Stomach smooth muscle (tissue), 2 donors: ENCODE measurements around the gene RPH3AL.

Experiments
- H3K27ac ChIP-seq: one replicate; pipeline ENCODE4 v1.7.0; 2013; ENCODE audit warnings: mild to moderate bottlenecking, low read length, inconsistent platforms
- H3K27me3 ChIP-seq, 2 donors: one replicate each; pipeline ENCODE4 v1.7.0; 2013; ENCODE audit warnings: low read length in 2 of 2; ENCODE audit not compliant: insufficient read depth in 2 of 2, control insufficient read depth in 1 of 2
- H3K36me3 ChIP-seq, 2 donors: one replicate each; pipeline ENCODE4 v1.7.0; 2013; ENCODE audit warnings: low read length in 2 of 2; ENCODE audit not compliant: control insufficient read depth in 2 of 2, insufficient read depth in 2 of 2
- H3K4me1 ChIP-seq: one replicate; pipeline ENCODE4 v1.7.0; 2013; ENCODE audit warnings: low read length; ENCODE audit not compliant: control insufficient read depth, insufficient read depth
- H3K4me3 ChIP-seq, 2 donors: one replicate each; pipeline ENCODE4 v1.7.0; 2013; ENCODE audit warnings: low read length in 2 of 2
- H3K9ac ChIP-seq, 2 donors: one replicate each; pipeline ENCODE4 v1.7.0; 2013; ENCODE audit warnings: low read length in 2 of 2, mild to moderate bottlenecking in 1 of 2
- H3K9me3 ChIP-seq, 2 donors: one replicate each; pipeline ENCODE4 v1.7.0; 2013; ENCODE audit warnings: low read length in 2 of 2; ENCODE audit not compliant: control insufficient read depth in 2 of 2
- donor health status: healthy.
- donor health status: Pancreatic carcinoma.

RPH3AL gene

DNA sequence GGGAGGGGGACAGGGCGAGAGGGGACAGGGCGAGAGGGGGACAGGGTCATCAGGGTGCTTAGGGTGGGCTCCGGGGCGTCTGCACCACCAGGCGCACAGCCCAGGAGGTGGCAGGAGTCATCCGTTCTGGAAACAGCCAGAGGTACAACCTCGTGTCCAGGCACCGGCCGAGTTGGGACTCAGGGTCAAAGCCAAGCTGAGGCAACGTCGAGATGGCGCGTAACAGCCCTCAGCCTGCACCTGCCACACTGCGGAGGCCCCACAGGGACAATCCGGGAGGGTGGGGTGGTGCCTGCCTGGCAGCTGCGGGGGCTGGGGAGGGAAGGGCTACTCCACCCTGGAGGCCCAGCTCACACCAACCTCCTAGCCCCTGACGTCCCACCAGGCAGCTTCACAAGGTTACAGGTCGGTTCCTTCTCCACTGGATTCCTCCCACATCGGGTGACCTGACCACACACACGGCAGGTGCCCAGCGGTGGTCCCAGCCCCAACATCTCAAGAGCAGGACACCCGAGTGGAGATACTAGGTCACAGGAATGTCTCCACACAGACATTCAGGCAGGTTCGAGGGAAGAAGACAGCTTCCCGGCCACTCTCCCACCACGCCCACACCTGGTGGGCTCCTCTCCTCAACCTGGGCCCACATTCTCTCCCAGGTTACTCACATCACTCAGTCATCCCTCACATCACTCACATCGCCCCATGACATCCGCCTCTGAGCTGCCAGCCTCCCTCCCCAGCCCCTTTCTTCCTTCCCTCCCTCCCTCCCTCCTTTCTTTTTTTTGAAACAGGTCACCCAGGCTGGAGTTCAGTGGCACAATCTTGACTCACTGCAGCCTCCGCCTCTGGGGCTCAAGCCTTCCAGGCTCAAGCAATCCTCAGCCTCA is 47.3 kb downstream of the RPH3AL start:
- H3K9ac ChIP-seq: peak overlapping the region in 1 of 2 donors; percentile 22
- H3K4me1 ChIP-seq: peaks cover 20% of the 10 kb centered on the region
- peaks cover 0 to 12% of the 10 kb centered on the region in 2 donors for H3K27me3 ChIP-seq
- H3K27ac ChIP-seq: no peak overlapping the region
- no peak overlapping the region for H3K4me3 ChIP-seq
- no peaks in the 10 kb centered on the region for H3K36me3 ChIP-seq
- no peaks in the 10 kb centered on the region for H3K9me3 ChIP-seq

DNA sequence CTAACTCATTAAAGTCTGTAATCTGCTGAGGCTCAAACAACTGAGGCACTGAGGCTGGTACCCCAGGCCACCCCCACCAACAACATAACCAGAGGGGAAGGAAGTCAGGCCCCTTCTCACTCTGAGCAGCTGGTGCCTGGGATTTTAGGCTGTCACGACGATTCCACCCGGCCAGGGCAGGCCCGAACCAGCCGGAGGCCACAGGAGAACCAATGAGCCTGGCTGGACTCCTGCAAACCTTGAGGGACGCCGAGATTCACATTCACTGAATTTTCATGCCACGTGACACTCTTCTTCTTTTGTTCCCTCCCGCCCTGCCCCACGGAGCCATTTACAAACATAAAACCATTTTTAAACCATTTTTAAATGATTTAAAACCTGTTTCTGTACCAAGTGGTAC is 48.1 kb downstream of the RPH3AL start:
- no peak overlapping the region for H3K27ac ChIP-seq
- H3K4me3 ChIP-seq: no peak overlapping the region
- no peaks in the 10 kb centered on the region for H3K9me3 ChIP-seq
- no peaks in the 10 kb centered on the region for H3K36me3 ChIP-seq
- peaks cover 0 to 12% of the 10 kb centered on the region in 2 donors for H3K27me3 ChIP-seq
- peaks cover 23% of the 10 kb centered on the region for H3K4me1 ChIP-seq
- H3K9ac ChIP-seq: no peak overlapping the region

DNA sequence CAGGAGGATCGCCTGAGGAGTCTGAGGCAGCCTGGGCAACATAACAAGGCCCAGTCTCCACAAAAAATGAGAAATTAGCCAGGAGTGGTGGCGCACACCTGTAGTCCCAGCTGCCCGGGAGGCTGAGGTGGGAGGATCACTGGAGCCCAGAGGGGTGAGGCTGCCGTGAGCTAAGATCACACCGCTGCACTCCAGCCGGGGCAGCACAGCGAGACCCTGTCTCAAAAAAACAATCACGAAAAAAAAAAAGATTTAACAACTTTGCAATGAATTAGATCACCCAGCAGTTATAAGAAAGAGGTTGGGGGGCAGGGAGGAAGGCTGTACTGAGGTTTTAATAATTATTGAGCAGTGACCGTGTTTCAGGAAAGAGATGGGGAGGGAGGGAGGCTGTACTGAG is 49.4 kb downstream of the RPH3AL start:
- no peaks in the 10 kb centered on the region for H3K36me3 ChIP-seq
- H3K4me1 ChIP-seq: peaks cover 22% of the 10 kb centered on the region
- no peak overlapping the region for H3K27ac ChIP-seq
- peaks cover 0 to 12% of the 10 kb centered on the region in 2 donors for H3K27me3 ChIP-seq
- H3K9me3 ChIP-seq: no peaks in the 10 kb centered on the region
- no peak overlapping the region for H3K4me3 ChIP-seq
- no peak overlapping the region for H3K9ac ChIP-seq

DNA sequence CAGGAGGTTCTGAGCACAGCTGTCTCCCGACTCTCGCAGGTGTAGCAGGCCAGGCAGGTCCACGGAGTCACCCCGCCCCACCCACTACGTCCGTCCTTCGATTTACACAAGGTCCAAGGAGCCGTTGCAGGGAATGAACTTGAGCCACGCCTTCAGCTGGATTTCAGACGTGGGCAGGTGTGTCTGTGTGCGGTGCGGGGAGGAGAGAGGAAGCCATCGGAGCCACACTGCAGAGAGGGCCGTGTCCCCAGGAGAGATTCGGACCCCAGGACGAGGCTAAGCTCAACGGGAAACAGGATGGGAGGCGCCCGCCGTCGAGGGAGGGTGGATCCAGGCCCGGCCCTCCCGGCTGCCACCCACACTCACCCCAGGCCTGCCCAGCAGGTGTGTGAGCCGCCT is 50.3 kb downstream of the RPH3AL start:
- Histone ChIP-seq H3K27ac (no peak overlapping the region), H3K36me3 (no peaks in the 10 kb centered on the region), H3K9me3 (no peaks in the 10 kb centered on the region), H3K4me1 (peaks cover 15% of the 10 kb centered on the region), H3K9ac (no peak overlapping the region), H3K27me3 (peaks cover 0 to 12% of the 10 kb centered on the region in 2 donors), H3K4me3 (no peak overlapping the region)

DNA sequence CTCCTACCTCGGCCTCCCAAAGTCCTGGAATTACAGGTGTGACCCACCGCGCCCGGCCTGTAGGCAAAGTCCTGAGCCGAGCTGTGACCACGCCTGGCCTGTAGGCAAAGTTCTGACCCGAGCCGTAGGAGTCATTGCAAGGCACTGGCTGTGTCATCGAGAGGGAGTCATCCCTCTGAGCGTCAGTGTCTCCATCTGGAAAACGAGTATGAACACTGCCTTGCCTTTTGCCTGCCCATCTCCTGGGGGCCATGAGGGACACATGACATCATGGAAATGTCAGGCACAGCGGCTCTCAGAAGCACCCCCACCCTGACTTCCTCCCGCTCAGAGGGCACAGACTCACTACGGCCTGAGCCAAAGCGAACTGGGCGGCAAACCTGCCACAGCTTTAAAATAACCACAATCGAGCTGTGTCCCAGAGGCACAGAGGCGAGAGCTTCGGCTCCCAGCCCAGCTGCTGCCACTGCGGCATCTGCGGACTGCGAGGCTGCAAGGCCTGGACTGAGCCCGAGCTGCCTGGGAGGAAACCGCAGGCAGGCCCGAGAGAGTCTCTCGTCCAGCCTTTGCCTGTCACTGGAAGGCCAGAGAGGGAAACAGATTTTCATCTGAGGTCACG is 50.8 kb downstream of the RPH3AL start:
- Histone ChIP-seq H3K9ac (no peak overlapping the region), H3K9me3 (no peaks in the 10 kb centered on the region), H3K36me3 (no peaks in the 10 kb centered on the region), H3K27ac (no peak overlapping the region), H3K4me1 (peaks cover 11% of the 10 kb centered on the region), H3K4me3 (no peak overlapping the region), H3K27me3 (peaks cover 0 to 12% of the 10 kb centered on the region in 2 donors)

DNA sequence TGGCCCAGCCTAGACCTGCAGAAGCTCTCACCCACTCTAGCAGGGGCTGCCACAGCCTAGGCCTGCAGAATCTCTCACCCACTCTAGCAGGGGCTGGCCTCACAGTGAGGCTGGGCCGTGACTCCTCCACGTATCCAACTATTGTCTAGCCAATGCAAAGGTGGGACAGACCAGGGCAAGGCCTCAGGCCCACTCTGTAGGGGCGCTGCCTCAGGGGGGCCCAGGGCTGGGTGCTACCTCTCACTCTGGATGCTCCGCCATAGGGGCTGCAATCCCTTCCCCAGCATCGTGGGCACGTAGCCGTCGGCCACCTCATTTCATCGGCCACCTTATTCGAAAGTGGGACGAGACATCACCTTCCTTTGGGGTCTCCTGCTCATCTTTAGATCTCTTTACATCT is 51.7 kb downstream of the RPH3AL start:
- H3K36me3 ChIP-seq: no peaks in the 10 kb centered on the region
- H3K27me3 ChIP-seq: peaks cover 0 to 6% of the 10 kb centered on the region in 2 donors
- H3K4me3 ChIP-seq: no peak overlapping the region
- H3K9ac ChIP-seq: no peak overlapping the region
- H3K27ac ChIP-seq: peak overlapping the region; percentile 37
- peaks cover 10% of the 10 kb centered on the region for H3K4me1 ChIP-seq
- no peaks in the 10 kb centered on the region for H3K9me3 ChIP-seq

DNA sequence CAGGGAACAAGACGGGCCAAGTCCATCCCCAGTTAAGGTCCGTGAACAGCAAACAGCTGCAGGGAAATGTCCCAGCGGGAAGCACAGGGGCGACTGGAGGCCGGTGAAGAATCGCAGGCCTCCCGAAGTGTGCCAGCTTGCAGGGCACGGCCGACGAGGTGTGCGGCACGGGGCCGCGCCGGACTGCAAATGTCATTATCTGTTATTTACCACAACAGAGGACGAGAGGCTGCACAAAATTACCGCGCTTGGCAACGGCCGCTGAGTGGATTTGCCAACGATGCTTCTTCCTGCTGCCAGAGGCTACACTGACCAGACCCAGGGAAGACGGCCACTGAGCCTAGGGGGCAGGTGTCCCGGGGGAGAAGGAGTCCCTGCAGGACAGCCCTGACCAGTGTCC is 53.1 kb downstream of the RPH3AL start:
- peaks cover 10% of the 10 kb centered on the region for H3K4me1 ChIP-seq
- no peak overlapping the region for H3K27ac ChIP-seq
- no peaks in the 10 kb centered on the region for H3K27me3 ChIP-seq
- no peaks in the 10 kb centered on the region for H3K9me3 ChIP-seq
- H3K9ac ChIP-seq: no peak overlapping the region
- no peaks in the 10 kb centered on the region for H3K36me3 ChIP-seq
- no peak overlapping the region for H3K4me3 ChIP-seq

DNA sequence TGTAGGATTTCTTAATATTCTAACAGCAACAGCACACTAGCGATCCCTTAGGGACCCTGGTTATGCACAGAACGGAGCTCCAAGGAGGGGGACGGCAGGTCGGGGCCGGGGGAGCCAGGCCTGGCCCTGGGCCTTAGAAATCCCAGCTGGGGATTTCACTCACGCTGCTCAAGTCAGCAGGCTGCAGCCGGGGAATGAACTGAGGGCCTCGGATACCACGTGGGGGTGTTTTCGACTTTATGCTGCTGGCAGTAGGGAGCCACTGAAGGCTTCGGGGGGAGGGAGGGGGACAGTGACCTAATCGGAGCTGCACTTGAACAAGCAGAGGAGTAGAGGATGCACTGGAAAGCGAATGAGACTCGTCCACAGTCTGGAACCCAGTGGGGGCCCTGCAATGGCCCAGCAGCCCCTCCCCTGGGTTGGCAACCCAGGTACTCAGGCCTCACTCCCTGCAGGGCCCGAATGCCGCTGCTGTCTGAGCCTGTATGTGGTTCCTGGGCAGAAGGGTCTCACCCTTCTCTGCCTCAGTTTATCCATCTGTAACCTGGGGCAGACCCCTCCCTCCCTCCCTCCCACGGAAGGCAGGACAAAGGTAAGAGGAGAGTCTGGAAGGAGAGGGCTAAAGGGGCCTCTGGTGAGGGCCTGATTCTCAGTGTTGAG is 53.7 kb downstream of the RPH3AL start:
- Histone ChIP-seq H3K27me3 (no peaks in the 10 kb centered on the region), H3K9ac (no peak overlapping the region), H3K27ac (no peak overlapping the region), H3K4me3 (no peak overlapping the region), H3K4me1 (peaks cover 8% of the 10 kb centered on the region), H3K9me3 (no peaks in the 10 kb centered on the region), H3K36me3 (no peaks in the 10 kb centered on the region)

DNA sequence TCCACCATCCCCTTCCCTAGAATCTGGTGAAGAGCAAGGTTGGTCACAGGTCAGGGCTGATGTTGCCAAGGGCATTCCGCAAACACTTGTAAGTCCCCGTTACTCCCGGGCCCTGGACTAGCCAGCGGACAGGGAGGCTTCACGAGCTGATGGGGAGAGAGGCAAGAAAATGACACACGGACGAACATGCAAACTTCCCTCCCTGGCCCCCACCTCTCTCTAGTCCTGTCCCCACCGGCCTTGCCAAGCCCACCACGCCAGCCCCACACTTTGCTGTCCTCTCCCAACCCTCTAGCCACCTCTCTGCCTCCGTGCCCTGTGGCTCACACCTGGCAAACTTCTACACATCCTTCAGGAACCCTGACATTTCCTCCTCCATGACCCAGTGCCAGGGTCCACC is 54.8 kb downstream of the RPH3AL start:
- no peaks in the 10 kb centered on the region for H3K36me3 ChIP-seq
- H3K9me3 ChIP-seq: no peaks in the 10 kb centered on the region
- H3K4me3 ChIP-seq: no peak overlapping the region
- no peak overlapping the region for H3K27ac ChIP-seq
- no peak overlapping the region for H3K9ac ChIP-seq
- peaks cover 0 to 4% of the 10 kb centered on the region in 2 donors for H3K27me3 ChIP-seq
- peaks cover 8% of the 10 kb centered on the region for H3K4me1 ChIP-seq

DNA sequence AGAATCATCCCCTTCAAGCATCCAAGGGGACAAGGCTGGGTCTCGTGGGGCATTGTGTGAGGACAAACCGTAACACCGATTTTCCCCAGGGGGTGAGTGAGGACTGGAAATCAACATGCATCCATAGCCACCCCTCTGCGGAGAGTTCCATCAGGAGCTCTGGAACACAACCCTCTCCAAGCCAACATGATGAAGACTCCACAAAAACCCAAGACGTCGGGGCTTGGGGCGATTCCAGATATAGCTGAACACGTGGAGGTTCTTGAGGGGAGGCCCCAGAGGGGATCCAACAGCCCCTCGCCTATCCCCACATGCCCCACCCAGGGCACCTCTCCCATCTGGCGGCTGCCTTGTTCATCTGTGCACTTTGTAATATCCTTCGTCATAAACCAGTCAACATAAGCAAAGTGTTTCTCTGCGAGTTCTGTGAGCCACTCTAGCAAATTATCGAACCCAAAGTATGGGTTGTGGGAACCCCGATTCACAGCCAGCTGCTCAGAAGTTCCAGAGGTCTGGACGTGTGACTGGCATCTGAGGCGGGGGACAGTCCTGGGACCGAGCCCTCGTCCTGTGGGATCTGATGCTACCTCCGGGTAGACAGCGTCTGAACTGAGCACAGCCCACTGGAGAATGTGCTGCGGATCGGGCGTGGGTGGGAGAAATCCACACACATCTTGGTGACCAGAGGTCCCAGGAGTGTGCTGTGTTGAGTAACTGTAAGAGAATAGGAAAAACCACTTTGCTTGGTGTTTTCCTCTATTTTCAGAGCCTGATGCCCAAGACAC is 55.5 kb downstream of the RPH3AL start:
- H3K27me3 ChIP-seq: peaks cover 0 to 6% of the 10 kb centered on the region in 2 donors

More for the DNA sequence above, 55.5 kb downstream of the RPH3AL start:
- Histone ChIP-seq H3K36me3 (no peaks in the 10 kb centered on the region), H3K27ac (no peak overlapping the region), H3K4me3 (no peak overlapping the region), H3K9ac (no peak overlapping the region), H3K4me1 (peaks cover 8% of the 10 kb centered on the region), H3K9me3 (no peaks in the 10 kb centered on the region)
